HG03108 (cell line): ENCODE measurements around the gene ZNF23.

Source experiments
- ATAC-seq: cut with Tn5 transposase; IDR thresholded peaks from one replicate; pipeline ENCODE4 v1.9.1; 2021; ENCODE audit warnings: moderate library complexity; ENCODE audit not compliant: unreplicated experiment

ZNF23 gene

DNA sequence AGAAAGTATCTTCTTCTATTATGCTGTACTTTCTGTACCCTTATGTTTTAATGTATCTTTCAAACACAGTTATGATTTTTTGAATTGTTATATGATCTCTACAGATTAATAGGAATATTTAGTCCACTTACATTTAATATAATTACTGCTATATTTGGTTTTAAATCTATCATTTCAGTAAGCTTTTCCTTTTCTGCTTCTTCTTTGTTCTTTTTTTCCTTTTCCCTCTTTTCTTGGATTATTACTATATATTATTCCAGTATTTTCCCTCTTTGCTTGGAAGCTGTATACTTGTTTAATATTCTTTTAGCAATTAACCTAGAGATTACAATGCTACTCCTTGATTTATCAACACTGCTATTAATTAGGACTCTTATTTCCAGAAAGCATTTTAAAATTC lies 33.7 kb downstream of the ZNF23 start:
- ATAC-seq, result no peak

- ATAC-seq, result no peak
Measured at GRCh38 chr16:71426880-71427615, 35.0 kb downstream of the ZNF23 start.

- no peak for ATAC-seq
Measured at GRCh38 chr16:71426069-71426879, 35.8 kb downstream of the ZNF23 start.

DNA sequence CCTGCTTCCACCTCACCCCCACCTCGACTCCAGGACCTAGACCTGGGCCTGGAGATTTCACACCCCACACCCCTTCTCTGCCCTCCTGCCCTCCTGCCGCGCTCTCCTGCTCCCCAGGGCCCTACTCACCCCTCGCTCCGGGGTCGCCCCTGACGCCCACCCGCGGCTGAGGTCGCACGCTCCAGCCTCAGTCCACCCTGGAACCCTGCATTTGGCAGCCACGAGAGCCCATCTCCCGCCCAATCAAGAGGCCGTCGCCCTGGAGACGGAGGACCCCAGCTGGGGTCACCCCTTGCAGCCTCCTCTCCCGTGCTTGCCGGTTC lies 36.3 kb downstream of the ZNF23 start:
- no peak for ATAC-seq

GRCh38 chr16:71424626-71425025 lies 37.4 kb downstream of the ZNF23 start:
- ATAC-seq, result no peak

GRCh38 chr16:71423865-71424264 lies 38.2 kb downstream of the ZNF23 start:
- no peak for ATAC-seq

- no peak for ATAC-seq
Measured at GRCh38 chr16:71423016-71423415, 39.0 kb downstream of the ZNF23 start.

DNA sequence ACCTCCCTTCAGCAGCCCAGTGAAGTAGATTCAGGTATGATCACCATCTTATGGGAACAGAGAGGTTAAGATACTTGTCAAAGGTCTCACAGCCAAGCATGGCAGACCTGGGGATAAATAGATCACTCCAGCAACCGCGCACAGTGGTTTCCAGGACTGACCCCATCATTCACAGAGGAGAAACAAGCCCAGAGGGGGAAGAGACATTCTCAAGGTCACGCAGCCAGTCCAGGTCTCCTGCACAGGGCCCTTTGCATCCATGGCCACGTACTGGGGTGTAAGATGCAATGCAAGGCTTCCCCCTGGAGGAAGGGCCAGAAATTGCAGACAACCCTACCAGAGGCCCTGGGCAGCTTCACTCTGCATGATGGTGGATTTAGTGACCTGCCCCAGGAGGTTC lies 40.1 kb downstream of the ZNF23 start:
- ATAC-seq, result no peak

DNA sequence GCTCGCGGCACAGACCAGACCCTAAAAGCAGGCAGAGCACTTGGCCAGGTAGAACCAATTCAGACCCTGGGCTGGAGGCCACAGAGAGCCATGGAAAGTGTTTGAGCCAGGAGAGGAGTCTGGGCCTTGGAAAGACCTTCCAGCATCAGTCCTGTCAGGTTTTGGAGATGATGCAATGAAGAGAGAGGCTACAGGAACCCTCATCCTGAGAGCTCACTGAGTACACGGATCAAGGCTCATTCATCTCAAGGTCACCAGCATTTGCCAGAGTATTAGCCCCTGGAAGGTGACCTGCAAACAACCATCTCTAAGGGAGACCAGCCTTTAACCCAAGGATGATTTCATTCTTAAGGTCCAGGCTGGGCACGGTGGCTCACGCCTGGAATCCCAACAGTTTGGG lies 48.0 kb downstream of the ZNF23 start:
- ATAC-seq, result no peak

- ATAC-seq, result no peak
Measured at GRCh38 chr16:71413341-71413740, 48.7 kb downstream of the ZNF23 start.

DNA sequence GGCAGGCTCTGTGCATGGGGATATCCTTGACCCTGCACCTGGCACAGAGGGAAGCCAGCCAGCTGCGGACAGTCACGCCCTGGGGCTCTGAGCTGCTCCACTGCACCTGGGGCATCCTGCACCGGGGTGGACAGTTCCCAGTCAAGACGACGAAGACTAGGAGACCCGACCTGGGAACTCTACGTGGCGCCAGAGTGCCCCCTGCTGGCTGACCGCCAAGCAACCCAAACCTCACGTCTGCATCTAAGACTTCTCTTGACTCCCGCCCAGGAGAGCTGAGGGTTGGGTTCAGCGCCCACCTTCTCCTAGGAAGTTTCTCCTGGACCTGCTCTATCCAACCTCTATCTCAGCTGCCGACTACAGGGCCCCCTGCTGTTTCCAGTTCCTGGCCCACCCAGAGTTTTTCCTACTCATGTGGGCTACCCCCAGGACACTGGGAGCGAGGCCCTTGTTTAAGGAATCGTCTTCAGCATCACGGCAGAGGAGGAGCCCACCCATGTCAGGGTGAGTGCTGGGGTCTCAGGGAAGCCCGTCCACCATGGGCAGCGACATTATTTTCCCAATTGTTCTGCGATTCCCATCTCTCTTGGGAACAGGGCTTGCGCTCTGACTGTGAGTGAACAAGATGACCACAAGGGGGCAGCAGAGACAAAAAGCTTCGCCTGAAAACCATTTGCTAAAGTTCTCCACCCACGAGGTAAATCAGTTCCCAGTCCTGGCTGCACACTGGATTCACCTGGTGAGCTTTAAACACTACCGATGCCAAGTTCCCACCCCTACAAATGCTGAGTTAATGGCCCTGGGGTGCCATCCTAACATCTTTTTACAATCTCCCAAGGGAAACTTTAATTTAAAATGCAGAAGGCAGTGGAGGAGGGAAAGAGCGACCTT lies 49.5 kb downstream of the ZNF23 start:
- ATAC-seq, result peak; percentile 72

GRCh38 chr16:71410146-71410545 lies 51.9 kb downstream of the ZNF23 start:
- no peak for ATAC-seq

DNA sequence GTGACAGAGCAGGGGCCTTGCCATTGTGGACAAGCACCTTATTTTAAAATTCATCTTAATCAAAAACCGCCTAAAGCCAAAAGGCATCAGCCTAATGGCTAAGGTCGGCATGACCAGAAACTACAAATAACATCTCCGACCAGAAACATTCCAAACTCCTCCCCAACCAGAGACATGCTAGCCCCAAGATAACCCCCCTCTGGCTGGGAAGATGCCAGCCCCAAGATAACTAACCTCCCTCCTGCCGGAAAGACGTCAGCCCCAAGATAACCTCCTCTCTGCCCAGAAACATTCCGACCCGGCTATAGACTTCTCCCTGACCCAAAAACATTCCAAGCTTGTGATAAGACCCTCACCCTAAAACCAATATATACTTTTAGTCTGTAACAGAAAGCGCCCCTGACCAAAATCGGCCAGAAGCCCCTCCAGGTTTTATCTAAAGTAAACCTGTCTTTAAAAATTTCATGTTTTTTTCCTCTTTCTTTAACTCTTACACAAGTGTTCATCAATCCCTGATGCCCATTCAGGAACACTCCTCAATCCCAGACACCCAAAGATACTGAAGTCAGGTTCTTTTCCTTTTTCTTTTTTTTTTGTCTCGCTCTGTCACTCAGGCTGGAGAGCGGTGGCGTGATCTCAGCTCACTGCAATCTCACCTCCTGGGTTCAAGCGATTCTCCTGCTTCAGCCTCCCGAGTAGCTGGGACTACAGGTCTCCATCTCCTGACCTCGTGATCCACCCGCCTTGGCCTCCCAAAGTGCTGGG lies 52.9 kb downstream of the ZNF23 start:
- ATAC-seq, result no peak

DNA sequence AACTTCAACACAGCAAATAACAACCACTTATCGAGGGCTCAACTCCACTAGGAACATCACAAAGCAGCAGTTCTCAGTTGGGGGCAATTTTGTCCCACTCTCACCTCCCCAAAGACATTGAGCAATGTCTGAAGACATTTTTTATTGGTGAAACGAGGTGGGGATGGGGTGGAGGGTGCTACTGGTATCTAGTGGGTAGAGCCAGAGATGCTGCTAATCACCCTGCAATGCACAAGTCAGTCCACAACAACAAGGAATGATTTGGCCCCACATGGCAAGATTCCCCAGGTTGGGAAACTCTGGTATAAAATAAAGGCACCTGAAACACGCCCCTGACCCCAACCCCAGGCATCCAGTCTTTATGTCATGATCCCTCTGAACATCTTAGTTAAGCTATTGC lies 53.5 kb downstream of the ZNF23 start:
- no peak for ATAC-seq

DNA sequence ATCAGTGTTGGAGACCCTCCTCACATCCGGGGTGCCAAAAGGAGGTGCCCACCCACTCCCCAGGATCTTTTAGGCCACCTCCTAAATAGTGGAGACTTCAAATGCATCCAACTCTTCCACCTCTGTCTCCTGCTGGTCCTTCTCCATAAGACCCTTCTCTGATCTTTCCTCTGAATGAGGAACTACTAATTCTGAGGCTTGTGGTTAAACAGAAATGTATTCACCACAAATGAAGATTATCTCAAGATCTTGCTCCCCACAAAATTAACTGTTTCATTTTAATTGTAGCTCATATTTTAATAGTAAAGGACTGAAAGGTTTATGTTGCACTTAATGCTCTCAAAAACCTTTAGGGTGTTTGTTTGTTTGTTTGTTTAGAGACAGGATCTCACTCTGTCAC lies 54.3 kb downstream of the ZNF23 start:
- ATAC-seq, result no peak

DNA sequence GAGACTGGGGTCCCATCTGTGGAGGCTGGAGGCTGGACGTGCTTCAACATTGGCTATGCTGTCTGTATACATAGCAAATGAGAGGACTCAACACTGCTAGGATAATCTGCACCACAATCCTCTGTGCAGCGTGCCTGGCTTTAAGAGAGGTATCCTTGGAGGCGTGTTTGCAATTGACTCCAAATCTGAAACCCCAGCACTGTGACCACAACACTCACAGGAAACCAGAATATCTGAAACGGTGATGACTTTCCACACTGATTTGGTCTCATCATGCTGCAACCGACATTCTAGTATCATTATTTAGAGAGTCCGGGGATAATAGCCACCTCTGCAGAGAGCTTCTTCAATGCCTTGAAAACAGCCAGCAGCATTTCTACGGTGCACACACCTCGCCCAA lies 55.3 kb downstream of the ZNF23 start:
- ATAC-seq, result no peak

GRCh38 chr16:71406316-71406715 lies 55.7 kb downstream of the ZNF23 start:
- ATAC-seq, result no peak

DNA sequence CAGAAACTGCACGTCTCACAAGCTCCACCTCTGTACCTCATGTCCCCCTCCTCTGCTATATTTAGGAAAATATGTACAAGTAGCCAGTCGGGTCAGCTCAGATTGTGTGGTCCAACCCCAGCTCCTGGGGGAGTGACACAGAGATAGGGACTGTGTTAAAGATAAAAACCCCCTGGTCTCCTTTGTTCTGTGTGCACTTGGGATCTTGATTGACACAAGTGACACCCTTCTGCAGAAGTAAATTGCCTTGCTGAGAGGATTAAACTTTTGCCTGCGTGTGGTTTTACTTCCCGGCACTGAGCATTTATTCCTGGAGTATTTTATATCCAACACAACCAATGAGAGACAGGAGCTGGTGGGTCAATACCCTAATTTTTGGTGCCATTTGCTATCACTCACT lies 57.7 kb downstream of the ZNF23 start:
- ATAC-seq, result no peak

DNA sequence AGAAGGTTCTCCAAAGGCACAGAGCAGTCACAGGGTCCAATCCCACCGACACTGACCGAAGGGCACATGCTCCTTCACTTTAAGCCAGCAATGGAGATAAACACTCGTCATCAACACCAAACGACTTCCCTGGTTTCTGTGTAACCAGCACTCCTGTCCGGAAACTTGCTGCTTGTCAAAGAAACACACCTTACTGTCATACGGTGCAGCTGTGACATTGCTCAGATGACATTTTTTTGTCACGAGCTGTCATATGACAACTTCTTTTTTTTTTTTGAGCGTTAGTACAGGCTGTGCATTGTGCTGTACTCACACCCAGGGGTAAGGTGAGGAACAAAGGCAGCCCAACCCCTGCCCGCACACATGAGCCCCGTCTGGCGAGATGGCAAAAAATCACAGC lies 59.4 kb downstream of the ZNF23 start:
- no peak for ATAC-seq

DNA sequence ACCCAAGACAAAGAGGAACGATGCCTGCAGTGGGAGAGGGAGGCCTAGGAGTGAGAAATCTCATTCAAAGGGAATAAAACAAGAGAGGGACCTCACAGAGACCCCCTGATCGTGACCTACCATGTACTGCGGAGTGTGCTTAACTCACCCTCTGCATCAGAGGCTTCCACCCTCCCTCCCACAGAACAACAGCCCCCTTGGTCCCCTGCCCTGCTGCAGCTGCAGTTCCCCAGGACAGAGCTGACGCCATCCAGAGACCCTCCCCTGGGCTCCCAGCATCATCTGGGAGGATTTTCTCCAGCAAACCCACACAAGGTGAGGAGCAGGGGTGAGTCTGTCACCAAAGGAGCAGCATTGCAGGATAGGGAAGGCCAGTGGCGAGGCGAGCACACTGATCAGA lies 60.0 kb downstream of the ZNF23 start:
- no peak for ATAC-seq
